GM12872 (cell line): Measurements from ENCODE around the gene THSD8.

Source experiments
- TF ChIP-seq, protein P1 (sequence below): IDR thresholded peaks from 3 replicates; pipeline ENCODE4 v1.5.1; 2011; ENCODE audit warnings: low read depth, mild to moderate bottlenecking, low read length, moderate library complexity; ENCODE audit not compliant: insufficient read depth

THSD8 gene

DNA sequence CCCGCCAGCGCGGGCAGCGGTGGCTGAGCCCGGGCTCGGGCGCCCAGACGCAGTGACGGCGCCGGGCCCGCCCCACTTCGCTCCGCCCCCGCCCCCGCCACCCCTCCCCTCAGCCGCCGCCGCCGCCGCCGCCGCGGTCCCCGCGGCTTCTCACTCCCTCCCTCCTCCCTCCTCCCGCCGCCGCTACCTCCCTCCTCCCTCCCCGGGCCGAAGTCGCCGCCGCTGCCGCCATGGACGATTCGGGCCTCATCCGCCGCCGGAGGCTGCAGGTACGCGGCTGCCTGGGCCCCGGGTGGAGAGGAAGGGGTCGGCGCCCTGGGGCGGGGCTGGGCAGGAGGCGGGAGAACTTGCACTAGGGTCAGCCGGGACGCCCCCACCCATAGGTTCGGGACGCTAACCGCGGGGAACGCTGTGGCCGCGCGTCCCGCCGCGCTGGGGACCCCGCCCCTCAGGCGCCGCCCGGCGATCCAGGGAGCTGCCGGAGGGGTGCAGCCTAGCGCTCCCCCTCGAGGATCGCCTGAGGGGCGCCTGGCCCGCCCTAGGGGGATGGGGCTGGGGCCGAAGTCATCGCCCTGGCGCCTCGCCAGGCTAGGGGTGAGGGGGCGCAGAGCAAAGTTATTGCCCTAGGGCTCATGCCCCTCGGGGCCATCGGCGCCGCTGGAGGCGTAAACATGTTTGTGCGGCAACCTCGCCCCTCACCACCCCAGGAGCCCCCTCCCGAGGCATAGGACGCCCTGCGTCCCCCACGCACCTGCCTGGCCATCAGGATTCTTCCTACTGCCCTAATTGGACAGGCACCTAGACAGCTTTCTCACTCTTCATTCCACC, 32.1 kb downstream of the THSD8 start:
- TF ChIP-seq, protein P1, sequence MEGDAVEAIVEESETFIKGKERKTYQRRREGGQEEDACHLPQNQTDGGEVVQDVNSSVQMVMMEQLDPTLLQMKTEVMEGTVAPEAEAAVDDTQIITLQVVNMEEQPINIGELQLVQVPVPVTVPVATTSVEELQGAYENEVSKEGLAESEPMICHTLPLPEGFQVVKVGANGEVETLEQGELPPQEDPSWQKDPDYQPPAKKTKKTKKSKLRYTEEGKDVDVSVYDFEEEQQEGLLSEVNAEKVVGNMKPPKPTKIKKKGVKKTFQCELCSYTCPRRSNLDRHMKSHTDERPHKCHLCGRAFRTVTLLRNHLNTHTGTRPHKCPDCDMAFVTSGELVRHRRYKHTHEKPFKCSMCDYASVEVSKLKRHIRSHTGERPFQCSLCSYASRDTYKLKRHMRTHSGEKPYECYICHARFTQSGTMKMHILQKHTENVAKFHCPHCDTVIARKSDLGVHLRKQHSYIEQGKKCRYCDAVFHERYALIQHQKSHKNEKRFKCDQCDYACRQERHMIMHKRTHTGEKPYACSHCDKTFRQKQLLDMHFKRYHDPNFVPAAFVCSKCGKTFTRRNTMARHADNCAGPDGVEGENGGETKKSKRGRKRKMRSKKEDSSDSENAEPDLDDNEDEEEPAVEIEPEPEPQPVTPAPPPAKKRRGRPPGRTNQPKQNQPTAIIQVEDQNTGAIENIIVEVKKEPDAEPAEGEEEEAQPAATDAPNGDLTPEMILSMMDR: no peak

DNA sequence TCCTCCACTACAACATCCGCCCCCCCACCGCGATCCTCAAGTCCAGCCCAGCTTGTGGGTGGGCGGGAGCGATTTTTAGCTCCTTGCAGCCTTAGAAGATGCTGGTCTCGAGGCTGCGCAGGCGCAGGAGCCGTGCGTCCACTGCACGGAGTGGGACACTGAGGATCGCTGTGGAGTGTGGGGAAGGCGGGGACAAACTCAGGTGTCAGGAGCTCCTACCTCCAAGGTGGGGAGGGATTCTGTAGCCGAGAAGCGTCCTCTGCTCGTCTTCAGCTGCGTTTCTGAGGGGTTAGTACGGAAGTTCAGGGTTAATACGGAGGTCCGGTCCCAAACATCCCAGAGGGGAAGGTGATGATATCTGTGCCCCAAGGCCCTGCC, 32.7 kb downstream of the THSD8 start, which contains the start of gene RTBDN:
Gene RTBDN, minus strand, starts transcription at position 14 of the 378 bp plus-strand sequence. CDS start 4,600 bp downstream, outside the sequence.
- TF ChIP-seq, protein P1: no peak

DNA sequence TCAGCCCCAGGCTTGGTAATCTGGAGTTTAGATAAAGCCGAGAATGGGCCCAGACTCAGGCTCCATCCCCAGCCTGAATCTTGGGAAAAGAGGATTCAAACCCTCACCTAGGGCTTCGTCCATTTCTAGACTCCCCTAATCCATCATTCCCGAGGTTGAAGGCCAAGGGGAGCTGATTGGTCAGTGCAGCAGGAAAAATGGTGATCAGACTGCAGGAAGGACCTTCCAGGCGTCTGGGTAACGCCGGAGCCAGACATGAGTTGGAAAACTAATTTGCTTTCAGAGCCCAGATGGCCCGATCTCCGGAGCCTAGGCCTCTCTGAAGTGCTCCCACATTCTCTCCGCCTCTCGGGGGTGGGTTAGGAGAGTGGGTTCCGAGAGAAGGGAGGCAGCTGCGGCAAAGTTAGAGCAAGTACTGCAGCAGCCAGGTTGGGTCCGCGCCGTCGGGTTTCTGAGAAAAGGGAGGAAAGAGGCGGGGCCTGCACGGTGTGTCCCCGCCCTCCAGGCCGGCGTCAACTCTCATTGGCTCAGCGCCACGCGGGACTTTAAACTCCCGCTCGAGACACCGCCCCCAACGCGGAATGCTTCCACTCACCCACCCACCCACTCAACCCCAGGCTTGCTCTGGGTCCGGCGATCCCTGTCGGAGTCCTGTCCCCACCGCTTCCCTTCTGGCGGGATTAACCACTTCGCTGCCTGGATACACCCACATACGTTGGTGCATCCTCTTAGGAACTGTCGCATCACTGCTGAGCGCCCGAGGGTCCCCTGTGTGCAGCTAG, 33.3 kb downstream of the THSD8 start:
- TF ChIP-seq, protein P1: no peak

DNA sequence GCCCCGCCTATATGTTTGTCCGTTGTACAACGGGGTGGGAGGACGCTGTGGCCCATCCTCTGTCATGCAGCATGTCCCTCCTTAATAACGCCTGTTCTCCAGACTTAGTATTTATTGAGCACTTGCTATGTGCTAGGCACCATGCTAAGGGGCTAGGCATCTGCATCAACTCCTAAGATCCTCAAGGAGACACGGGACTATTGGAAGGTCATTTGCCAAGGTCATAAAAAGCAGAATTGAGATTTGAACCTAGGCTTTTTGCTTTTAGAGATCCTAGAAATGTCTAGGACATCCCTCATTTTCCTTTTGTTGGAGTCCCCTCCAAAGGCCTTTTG, 34.6 kb downstream of the THSD8 start:
- TF ChIP-seq, protein P1: no peak

DNA sequence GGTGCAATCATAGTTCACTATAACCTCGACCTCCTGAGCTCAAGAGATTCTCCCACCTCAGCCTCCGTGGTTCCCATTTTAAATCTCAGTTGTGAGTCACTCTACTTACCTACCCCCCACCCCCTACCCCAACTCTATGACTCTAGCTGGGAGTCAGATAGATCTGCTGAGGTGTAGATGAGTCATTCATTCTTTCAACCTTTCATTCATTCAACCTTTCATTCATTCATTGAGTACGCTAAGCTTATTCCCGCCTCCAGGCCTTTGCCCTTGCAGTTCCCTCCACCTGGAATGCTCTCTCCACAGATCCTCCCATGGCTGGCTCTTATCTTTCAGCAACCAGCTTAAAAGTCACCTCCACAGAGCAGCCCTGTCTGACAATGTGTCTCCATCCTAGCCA, 35.4 kb downstream of the THSD8 start:
- TF ChIP-seq, protein P1: no peak

DNA sequence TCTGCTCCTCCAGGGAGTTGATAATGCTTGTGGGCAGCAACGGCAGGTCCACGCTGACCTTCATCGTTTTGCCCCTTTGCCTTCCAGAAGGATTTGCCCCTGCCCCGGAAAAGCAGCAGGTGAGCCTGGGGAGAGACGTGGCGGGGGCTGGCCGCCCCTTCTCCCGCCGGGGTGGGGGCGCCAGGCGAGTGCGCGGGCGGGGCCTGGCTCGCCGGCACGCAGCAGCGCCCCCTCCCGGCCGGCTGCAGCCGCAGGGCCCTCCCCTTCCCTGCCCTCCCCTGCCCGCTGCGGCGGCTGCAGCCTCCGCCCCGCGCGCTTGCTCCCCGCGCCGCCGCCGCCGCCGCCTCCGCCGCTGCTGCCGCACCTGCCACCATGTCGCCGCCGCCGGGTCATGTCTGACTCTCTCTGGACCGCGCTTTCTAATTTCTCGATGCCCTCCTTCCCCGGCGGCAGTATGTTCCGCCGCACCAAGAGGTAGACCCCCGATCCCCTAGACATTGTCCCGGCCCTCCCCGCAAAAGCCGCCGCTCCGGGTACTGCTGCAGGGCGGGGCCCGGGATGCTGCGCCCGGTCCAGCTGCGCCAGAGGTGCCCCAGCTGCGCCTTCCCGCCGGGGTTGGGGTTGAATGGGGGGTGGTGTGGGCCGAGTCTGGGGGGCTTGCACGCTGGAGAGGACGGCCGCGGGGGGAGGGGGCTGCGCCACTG, 36.5 kb downstream of the THSD8 start, which contains the start of gene MAST1:
Gene MAST1, plus strand, starts transcription at position 334 of the 704 bp plus-strand sequence. Its CDS starts 58 bp downstream, at position 392.
- TF ChIP-seq, protein P1: peak; percentile 51; the same call in 2 of the 3 replicates
